ENCODE results near the gene HK3.

The HK3 gene

GRCh38 chr5:176902102-176902814, 3.1 kb upstream of the HK3 start:
- DNase-seq: no peak

- DNase-seq: no peak
Measured at GRCh38 chr5:176901260-176902101, 2.3 kb upstream of the HK3 start.

- DNase-seq: no peak
Measured at GRCh38 chr5:176900780-176901204, 1.6 kb upstream of the HK3 start.

GRCh38 chr5:176899946-176900779, 1.0 kb upstream of the HK3 start:
- DNase-seq: no peak

- DNase-seq: no peak
Measured at GRCh38 chr5:176897263-176897662, 1.9 kb downstream of the HK3 start.

GRCh38 chr5:176895831-176896230, 3.3 kb downstream of the HK3 start:
- DNase-seq: no peak

GRCh38 chr5:176894298-176894697, 4.8 kb downstream of the HK3 start:
- no peak for DNase-seq

- DNase-seq: no peak
Measured at GRCh38 chr5:176892663-176893062, 6.5 kb downstream of the HK3 start.

GRCh38 chr5:176891331-176891958, 7.7 kb downstream of the HK3 start:
- DNase-seq: no peak

- no peak for DNase-seq
Measured at GRCh38 chr5:176890455-176891330, 8.5 kb downstream of the HK3 start.

- no peak for DNase-seq
Measured at GRCh38 chr5:176889321-176890280, 9.5 kb downstream of the HK3 start.

GRCh38 chr5:176888865-176889165, 10.3 kb downstream of the HK3 start:
- DNase-seq: no peak

- DNase-seq: no peak
Measured at GRCh38 chr5:176888016-176888864, 10.9 kb downstream of the HK3 start.

GRCh38 chr5:176887252-176887849, 11.8 kb downstream of the HK3 start:
- no peak for DNase-seq

- DNase-seq: no peak
Measured at GRCh38 chr5:176886336-176887251, 12.6 kb downstream of the HK3 start.

- no peak for DNase-seq
Measured at GRCh38 chr5:176884571-176884890, 14.6 kb downstream of the HK3 start.

- DNase-seq: no peak
Measured at GRCh38 chr5:176883700-176884570, 15.2 kb downstream of the HK3 start.

- DNase-seq: no peak
Measured at GRCh38 chr5:176882567-176882903, 16.6 kb downstream of the HK3 start.
